HL-60 (cell line): Measurements from ENCODE around the gene FTCD.

Source experiments
- REST ChIP-seq: IDR thresholded peaks from 2 replicates; pipeline ENCODE4 v1.6.1; 2012; ENCODE audit warnings: low read depth; ENCODE audit not compliant: insufficient replicate concordance
- TF ChIP-seq, protein P1 (sequence below): IDR thresholded peaks from one replicate; pipeline ENCODE4 v1.5.1; 2011; ENCODE audit warnings: low read length, control low read depth, inconsistent platforms; ENCODE audit not compliant: insufficient read depth

GRCh38 chr21:46116189-46116775 lies 39.1 kb downstream of the FTCD start:
- TF ChIP-seq, protein P1, sequence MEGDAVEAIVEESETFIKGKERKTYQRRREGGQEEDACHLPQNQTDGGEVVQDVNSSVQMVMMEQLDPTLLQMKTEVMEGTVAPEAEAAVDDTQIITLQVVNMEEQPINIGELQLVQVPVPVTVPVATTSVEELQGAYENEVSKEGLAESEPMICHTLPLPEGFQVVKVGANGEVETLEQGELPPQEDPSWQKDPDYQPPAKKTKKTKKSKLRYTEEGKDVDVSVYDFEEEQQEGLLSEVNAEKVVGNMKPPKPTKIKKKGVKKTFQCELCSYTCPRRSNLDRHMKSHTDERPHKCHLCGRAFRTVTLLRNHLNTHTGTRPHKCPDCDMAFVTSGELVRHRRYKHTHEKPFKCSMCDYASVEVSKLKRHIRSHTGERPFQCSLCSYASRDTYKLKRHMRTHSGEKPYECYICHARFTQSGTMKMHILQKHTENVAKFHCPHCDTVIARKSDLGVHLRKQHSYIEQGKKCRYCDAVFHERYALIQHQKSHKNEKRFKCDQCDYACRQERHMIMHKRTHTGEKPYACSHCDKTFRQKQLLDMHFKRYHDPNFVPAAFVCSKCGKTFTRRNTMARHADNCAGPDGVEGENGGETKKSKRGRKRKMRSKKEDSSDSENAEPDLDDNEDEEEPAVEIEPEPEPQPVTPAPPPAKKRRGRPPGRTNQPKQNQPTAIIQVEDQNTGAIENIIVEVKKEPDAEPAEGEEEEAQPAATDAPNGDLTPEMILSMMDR = no peak
- no peak for TF ChIP-seq REST
